HAP-1 (cell line): ENCODE data around the gene CHODL.

Experiments used
- DNase-seq, 2 experiments: peaks; one replicate each; pipeline ENCODE4 v3.0.0-alpha.2; 2016 to 2020; ENCODE audit warnings: low spot score in 2 of 2
- H3K27me3 ChIP-seq: fragments of 250-450 bp; sonication (Bioruptor Pico); 2 replicates; pipeline ENCODE4 v1.5.1; 2020; ENCODE audit warnings: low read depth, mild to moderate bottlenecking, moderate library complexity
- H3K36me3 ChIP-seq: fragments of 250-450 bp; sonication (Bioruptor Pico); replicated peaks from 2 replicates; pipeline ENCODE4 v1.5.1; 2020; ENCODE audit warnings: mild to moderate bottlenecking
- H3K4me1 ChIP-seq: fragments of 250-450 bp; sonication (Bioruptor Pico); 2 replicates; pipeline ENCODE4 v1.5.1; 2020; ENCODE audit warnings: mild to moderate bottlenecking
- H3K4me3 ChIP-seq: fragments of 250-450 bp; sonication (Bioruptor Pico); 2 replicates; pipeline ENCODE4 v1.5.1; 2020; ENCODE audit warnings: mild to moderate bottlenecking, moderate library complexity
- H3K9me3 ChIP-seq: fragments of 250-450 bp; sonication (Bioruptor Pico); 2 replicates; pipeline ENCODE4 v1.5.1; 2020; ENCODE audit warnings: mild to moderate bottlenecking, moderate library complexity
- in situ Hi-C: fragments of 300-500 bp; cut with MboI; formaldehyde crosslinking; loops from 3 replicates; pipeline ENCODE4 v1.14.3; 2020; ENCODE audit warnings: low sequenced_read_pairs, inconsistent platforms, mixed read lengths

Gene CHODL

DNA sequence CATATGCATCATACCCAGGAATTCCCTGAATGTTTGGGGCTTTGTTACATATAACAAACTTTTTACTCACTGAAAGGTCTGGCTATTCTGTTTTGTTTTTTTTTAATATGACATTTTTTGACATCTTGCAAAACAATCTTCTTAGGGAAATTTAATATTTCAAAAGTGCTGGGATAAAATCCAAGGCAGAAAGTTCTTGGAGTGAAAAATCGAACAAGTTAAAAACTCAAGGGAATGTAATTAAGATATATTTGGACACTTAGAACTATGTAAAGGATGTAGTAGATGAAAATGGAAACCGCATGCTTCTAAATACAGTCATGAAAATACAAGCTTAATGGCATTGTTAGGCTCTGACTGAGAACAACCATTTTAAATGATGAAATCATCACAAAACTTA, 8.6 kb downstream of the CHODL start:
- in situ Hi-C loops, result no loop called here
- Histone ChIP-seq H3K4me3 (no peak overlapping the region), H3K27me3 (no peaks in the 10 kb centered on the region), H3K9me3 (no peaks in the 10 kb centered on the region), H3K36me3 (no peaks in the 10 kb centered on the region), H3K4me1 (no peaks in the 10 kb centered on the region; the same call in 1 of the 2 replicates)
- no peak for DNase-seq

GRCh38 chr21:18253799-18254198, 9.2 kb downstream of the CHODL start:
- in situ Hi-C loops, result no loop called here
- H3K36me3 ChIP-seq, result no peaks in the 10 kb centered on the region
- no peaks in the 10 kb centered on the region; the same call in 1 of the 2 replicates for H3K4me1 ChIP-seq
- no peaks in the 10 kb centered on the region for H3K9me3 ChIP-seq
- DNase-seq, result no peak
- H3K27me3 ChIP-seq, result no peaks in the 10 kb centered on the region
- no peak overlapping the region for H3K4me3 ChIP-seq

- Histone ChIP-seq H3K4me3 (no peak overlapping the region), H3K9me3 (no peaks in the 10 kb centered on the region), H3K27me3 (no peaks in the 10 kb centered on the region), H3K36me3 (no peaks in the 10 kb centered on the region), H3K4me1 (no peaks in the 10 kb centered on the region)
- in situ Hi-C loops, result no loop called here
- no peak for DNase-seq
These were observed 21.3 kb downstream of the CHODL start for GRCh38 chr21:18265944-18266343.

DNA sequence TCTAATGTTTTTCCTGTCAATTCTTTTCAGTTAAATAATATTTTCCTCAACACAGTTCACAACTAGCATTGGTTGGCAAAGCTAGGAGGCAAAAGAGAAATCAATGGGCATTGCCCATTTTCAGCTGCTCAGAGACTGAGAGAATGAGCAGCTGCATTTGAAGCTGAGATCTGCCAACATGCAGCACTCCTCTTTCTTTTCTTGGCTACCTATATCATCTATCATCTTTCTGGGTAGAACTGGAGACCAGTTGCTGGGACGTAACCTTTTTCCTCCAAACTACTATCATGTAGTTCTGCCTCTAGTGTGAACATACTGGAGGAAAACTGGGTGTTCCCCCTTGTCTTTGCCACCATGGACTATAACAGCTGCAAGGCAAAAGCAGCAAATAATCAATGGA, 22.9 kb downstream of the CHODL start:
- Histone ChIP-seq H3K4me1 (no peaks in the 10 kb centered on the region), H3K9me3 (no peaks in the 10 kb centered on the region), H3K4me3 (no peak overlapping the region), H3K36me3 (no peaks in the 10 kb centered on the region), H3K27me3 (no peaks in the 10 kb centered on the region)
- in situ Hi-C loops, result no loop called here
- DNase-seq, result no peak

DNA sequence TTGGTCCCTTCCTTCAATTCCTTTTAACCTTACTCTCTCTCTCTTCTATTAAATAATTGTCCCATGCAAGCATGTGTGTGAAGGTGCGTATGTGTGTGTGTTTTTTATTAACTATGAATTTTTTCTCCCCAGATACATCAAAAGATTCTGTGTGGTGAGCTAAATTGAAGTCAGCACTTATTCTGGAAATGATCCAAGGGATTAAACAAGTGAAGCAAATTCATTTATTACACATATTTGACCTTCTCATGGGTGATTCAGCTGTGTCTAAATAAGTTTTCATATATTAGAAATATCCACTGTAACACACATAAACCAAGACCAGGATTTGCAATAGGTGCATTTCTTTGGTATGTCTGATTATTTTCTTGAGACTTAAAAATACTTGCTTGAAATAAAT, 24.3 kb downstream of the CHODL start:
- Histone ChIP-seq H3K27me3 (no peaks in the 10 kb centered on the region), H3K9me3 (no peaks in the 10 kb centered on the region), H3K4me1 (no peaks in the 10 kb centered on the region), H3K4me3 (no peak overlapping the region), H3K36me3 (no peaks in the 10 kb centered on the region)
- no peak for DNase-seq
- in situ Hi-C loops, result no loop called here

DNA sequence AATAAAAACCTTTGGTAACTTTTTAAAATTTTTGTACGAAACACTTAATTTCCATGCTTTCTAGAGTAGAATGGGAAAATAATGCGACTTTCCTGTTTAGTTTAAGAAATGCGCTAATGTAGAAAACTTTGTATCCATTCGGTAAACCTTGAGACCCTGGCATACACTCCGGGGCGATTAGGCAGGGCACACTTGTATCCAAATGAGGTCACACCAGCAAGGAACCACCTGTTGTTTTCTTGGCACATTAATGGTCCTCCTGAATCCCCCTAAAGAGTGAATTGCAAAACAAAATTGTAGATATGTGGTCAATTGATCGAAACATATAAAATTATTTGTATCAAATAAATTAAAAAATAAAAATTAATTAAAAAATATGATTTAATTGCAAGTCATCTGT, 25.2 kb downstream of the CHODL start:
- in situ Hi-C loops, result no loop called here
- no peak overlapping the region for H3K4me3 ChIP-seq
- no peaks in the 10 kb centered on the region for H3K9me3 ChIP-seq
- DNase-seq, result no peak
- no peaks in the 10 kb centered on the region for H3K4me1 ChIP-seq
- H3K27me3 ChIP-seq, result no peaks in the 10 kb centered on the region
- no peaks in the 10 kb centered on the region for H3K36me3 ChIP-seq

DNA sequence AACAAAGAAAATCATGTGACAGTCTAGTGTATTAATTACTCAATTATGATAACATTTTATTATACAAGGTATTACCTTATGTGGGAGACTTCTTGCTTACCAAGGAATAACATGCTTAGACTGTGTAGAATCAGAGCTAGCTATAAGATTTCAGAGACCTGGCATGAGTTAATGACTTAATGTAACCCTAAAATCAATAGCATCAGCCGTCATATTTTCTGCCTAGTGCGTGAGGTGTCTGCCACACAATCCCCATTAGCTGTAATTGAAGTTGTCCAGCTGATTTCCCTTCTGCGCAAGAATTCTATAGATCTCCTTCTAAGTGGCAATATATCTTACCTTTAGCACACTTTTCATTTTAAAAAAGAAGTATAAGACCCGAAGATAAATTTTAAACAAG, 28.8 kb downstream of the CHODL start:
- Histone ChIP-seq H3K27me3 (no peaks in the 10 kb centered on the region), H3K9me3 (no peaks in the 10 kb centered on the region), H3K4me3 (no peak overlapping the region), H3K36me3 (no peaks in the 10 kb centered on the region), H3K4me1 (no peaks in the 10 kb centered on the region)
- in situ Hi-C loops, result no loop called here
- no peak for DNase-seq

DNA sequence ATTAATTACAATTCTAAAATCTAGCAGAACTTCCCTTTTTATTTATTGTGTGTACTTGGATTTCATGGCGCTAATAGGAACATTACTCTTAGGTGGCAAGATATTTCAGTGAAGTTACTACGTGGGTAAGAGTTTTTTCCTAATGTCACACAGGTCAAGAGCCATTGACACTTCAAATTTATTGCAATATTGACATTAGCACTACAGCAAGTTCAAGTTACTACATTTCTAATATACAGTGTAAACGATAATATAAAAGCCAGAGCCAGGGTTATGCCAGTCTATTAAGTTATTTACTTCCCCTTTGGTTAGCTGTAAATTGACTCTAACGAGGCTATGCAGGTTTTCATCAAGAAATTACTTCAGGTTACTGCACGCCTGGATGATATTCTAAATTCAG, 29.7 kb downstream of the CHODL start:
- no peaks in the 10 kb centered on the region for H3K9me3 ChIP-seq
- in situ Hi-C loops, result no loop called here
- no peak for DNase-seq

GRCh38 chr21:18275781-18276180, 31.1 kb downstream of the CHODL start:
- DNase-seq, result no peak
- no peaks in the 10 kb centered on the region for H3K9me3 ChIP-seq
- H3K27me3 ChIP-seq, result no peaks in the 10 kb centered on the region
- H3K36me3 ChIP-seq, result no peaks in the 10 kb centered on the region
- in situ Hi-C loops, result no loop called here
- no peaks in the 10 kb centered on the region for H3K4me1 ChIP-seq
- H3K4me3 ChIP-seq, result no peak overlapping the region

More for the DNA sequence above, 29.7 kb downstream of the CHODL start:
- no peak overlapping the region for H3K4me3 ChIP-seq
- no peaks in the 10 kb centered on the region for H3K4me1 ChIP-seq
- H3K27me3 ChIP-seq, result no peaks in the 10 kb centered on the region
- H3K36me3 ChIP-seq, result no peaks in the 10 kb centered on the region

GRCh38 chr21:18285379-18285778, 40.7 kb downstream of the CHODL start:
- Histone ChIP-seq H3K36me3 (no peaks in the 10 kb centered on the region), H3K9me3 (no peaks in the 10 kb centered on the region), H3K27me3 (no peaks in the 10 kb centered on the region), H3K4me1 (peaks cover 5% of the 10 kb centered on the region; the same call in 1 of the 2 replicates), H3K4me3 (no peak overlapping the region)
- DNase-seq, result no peak
- in situ Hi-C loops, result no loop called here

- DNase-seq, result peak in 1 of 2 experiments; percentile 51
- H3K4me1 ChIP-seq, result peaks cover 10% of the 10 kb centered on the region
- no peaks in the 10 kb centered on the region for H3K36me3 ChIP-seq
- no peak overlapping the region for H3K4me3 ChIP-seq
- no peaks in the 10 kb centered on the region for H3K9me3 ChIP-seq
- H3K27me3 ChIP-seq, result no peaks in the 10 kb centered on the region
- in situ Hi-C loops, result no loop called here
These were observed 45.2 kb downstream of the CHODL start for GRCh38 chr21:18289876-18290275.

DNA sequence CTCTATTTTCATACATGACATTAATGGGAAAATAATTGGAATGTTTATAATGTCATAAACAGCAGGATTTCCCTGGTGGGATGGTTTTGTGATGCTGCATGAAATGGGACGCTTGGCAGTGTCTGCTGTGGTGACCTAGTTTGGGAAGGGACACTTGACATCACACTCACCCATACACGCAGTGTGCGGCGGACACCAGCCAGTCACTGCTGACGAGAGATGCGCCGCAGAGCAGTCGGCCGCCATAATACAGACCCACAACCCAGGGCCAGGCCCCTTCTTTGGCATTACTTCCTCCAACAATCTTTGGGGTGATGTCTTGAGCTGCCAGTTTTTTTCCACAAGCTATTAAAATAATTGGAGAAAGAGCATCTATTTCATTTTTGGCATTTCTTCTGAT, 49.5 kb downstream of the CHODL start:
- no peaks in the 10 kb centered on the region for H3K9me3 ChIP-seq
- no peaks in the 10 kb centered on the region for H3K27me3 ChIP-seq
- peaks cover 10% of the 10 kb centered on the region for H3K4me1 ChIP-seq
- no peak for DNase-seq
- no peaks in the 10 kb centered on the region for H3K36me3 ChIP-seq
- H3K4me3 ChIP-seq, result no peak overlapping the region
- in situ Hi-C loops, result no loop called here

GRCh38 chr21:18298228-18298627, 53.6 kb downstream of the CHODL start:
- Histone ChIP-seq H3K36me3 (no peaks in the 10 kb centered on the region), H3K4me3 (no peak overlapping the region), H3K4me1 (no peaks in the 10 kb centered on the region), H3K9me3 (no peaks in the 10 kb centered on the region), H3K27me3 (no peaks in the 10 kb centered on the region)
- peak in 1 of 2 experiments; percentile 14 for DNase-seq
- in situ Hi-C loops, result no loop called here
